ENCODE measurements around the gene PAM16.

PAM16 gene

DNA sequence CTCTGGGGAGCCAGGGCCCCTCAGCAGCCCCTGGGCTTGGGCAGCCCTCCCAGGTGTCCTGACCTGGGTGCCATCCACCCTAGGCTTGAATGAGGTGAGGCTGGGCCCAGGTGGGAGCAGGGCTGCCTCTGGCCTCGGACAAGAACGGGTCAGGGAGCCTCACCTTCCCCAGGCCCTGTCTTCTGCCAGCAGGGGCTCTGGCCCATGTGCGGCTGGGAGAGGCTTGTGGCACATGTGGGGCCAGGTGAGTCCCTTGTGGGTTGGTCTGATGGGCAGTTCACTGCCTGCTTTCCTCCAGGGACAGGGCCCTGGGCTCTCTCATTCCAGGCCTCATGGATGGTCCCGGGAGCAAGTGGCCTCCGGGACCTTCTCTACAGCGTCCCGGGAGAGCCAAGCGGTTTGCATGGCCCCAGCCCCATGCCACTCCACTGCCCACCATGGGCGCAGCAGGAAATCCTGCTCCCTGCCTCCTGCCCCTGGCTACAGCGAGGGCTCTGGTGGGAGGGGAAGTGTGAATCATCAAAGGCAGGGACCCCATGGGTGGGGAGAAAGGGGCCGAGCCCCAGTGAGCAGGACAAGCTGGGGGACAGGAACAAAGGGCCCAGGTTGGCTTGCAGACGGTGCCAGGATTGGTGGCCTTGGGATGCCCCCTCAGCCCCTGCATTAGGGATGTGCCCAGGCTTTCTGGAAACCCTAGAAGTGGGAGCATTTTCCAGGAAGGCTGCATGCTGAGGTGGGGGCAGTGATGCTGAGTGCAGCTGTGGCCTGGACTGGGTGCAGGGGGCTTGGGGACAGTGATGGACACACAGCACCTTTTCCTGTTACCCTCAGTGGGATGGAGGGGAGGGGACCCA is 32.7 kb upstream of the PAM16 start:
- DNase-seq: no peak

DNA sequence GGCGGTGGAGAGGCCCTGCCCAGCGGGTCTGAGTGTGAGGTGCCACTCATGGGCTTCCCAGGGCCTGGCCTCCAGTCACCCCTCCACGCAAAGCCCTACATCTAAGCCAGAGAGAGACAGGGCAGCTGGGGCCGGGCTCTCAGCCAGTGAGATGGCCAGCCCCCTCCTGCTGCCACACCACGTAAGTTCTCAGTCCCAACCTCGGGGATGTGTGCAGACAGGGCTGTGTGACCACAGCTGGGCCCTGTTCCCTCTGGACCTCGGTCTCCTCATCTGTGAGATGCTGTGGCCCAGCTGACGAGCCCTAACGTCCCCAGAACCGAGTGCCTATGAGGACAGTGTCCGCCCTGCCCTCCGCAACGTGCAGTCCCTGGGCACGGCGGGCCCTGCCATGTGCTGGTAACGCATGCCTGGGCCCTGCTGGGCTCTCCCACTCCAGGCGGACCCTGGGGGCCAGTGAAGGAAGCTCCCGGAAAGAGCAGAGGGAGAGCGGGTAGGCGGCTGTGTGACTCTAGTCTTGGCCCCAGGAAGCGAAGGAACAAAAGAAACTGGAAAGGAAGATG is 31.8 kb upstream of the PAM16 start:
- no peak for DNase-seq

DNA sequence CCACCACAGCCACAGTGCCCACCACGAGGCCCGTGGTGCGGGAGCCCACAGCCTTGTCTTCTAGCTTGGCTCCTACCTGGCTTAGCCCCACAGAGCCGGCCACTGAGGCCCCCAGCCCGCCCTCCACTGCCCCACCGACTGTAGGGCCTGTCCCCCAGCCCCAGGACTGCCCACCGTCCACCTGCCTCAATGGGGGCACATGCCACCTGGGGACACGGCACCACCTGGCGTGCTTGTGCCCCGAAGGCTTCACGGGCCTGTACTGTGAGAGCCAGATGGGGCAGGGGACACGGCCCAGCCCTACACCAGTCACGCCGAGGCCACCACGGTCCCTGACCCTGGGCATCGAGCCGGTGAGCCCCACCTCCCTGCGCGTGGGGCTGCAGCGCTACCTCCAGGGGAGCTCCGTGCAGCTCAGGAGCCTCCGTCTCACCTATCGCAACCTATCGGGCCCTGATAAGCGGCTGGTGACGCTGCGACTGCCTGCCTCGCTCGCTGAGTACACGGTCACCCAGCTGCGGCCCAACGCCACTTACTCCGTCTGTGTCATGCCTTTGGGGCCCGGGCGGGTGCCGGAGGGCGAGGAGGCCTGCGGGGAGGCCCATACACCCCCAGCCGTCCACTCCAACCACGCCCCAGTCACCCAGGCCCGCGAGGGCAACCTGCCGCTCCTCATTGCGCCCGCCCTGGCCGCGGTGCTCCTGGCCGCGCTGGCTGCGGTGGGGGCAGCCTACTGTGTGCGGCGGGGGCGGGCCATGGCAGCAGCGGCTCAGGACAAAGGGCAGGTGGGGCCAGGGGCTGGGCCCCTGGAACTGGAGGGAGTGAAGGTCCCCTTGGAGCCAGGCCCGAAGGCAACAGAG is 31.0 kb upstream of the PAM16 start:
- DNase-seq: no peak

DNA sequence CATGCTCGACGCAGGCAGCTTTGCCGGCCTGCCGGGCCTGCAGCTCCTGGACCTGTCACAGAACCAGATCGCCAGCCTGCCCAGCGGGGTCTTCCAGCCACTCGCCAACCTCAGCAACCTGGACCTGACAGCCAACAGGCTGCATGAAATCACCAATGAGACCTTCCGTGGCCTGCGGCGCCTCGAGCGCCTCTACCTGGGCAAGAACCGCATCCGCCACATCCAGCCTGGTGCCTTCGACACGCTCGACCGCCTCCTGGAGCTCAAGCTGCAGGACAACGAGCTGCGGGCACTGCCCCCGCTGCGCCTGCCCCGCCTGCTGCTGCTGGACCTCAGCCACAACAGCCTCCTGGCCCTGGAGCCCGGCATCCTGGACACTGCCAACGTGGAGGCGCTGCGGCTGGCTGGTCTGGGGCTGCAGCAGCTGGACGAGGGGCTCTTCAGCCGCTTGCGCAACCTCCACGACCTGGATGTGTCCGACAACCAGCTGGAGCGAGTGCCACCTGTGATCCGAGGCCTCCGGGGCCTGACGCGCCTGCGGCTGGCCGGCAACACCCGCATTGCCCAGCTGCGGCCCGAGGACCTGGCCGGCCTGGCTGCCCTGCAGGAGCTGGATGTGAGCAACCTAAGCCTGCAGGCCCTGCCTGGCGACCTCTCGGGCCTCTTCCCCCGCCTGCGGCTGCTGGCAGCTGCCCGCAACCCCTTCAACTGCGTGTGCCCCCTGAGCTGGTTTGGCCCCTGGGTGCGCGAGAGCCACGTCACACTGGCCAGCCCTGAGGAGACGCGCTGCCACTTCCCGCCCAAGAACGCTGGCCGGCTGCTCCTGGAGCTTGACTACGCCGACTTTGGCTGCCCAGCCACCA is 30.2 kb upstream of the PAM16 start:
- no peak for DNase-seq

DNA sequence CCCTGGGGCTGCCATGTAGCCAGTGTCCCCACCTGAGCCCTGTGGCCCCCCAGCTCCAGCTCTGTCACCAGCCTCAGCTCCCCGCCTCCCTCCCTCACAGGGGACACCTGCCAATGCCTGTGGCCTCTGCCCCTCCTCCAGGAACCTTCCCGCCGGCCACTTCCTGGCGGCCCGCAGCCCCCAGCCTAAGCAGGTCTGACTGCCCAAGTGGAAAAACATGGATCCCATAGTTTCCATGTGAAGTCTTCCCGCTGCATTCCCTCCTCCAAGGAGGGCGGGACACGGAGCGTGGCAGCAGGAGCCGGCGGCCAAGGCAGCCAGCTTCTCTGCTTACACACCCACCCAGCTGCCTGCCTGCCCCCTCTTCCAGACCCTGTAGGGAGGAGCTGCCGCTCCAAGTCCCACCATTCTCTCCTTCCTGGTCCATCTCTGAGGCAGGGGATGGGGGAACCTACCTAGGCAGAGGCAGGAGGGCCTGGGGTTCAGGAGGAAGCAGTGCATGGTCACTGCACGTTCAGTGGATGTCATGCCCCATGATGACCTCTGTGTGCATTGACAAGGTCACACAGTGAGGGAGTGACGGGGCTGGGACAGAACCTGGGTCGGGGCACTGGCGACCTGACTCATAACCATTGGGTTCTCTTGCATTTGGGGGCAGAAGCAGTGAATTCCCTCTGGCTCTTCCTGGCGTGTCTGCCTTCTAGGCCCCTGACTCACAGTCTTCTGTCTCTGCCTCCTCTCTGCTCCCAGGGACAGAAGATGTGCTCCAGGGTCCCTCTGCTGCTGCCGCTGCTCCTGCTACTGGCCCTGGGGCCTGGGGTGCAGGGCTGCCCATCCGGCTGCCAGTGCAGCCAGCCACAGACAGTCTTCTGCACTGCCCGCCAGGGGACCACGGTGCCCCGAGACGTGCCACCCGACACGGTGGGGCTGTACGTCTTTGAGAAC is 29.3 kb upstream of the PAM16 start:
- DNase-seq: no peak

DNA sequence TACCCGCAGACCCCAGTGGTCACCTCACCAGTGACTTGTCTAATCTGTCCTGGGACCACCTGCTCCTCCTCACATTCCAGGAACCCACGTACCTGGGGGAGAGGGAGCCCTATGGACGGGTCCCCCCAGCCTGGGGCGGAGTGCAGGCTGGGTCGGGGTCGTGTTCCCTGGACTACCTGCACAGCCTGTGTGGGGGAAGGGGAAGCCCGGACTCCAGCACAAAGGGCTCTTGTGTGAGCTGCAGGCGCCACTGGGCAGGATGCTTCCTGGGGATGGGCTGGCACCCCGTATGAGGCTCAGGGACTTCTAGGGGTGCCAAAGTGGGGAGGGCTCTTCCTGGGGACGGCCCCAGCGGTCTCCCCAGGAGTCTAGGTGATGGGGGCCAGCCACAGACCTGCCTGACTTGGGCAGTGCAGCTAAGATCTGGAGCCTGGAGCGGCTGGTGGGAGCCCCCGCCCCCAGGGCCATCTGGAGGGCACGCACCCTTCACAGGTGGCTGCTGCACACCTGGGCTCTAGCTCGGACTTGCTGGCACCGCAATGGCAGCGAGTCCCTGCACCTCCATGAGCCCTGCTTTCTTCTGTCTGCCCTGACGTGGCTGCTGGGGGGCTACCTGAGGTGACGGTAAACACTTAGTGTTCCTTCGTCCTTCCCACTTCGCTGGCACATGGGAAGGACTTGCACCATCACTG is 28.0 kb upstream of the PAM16 start:
- no peak for DNase-seq

DNA sequence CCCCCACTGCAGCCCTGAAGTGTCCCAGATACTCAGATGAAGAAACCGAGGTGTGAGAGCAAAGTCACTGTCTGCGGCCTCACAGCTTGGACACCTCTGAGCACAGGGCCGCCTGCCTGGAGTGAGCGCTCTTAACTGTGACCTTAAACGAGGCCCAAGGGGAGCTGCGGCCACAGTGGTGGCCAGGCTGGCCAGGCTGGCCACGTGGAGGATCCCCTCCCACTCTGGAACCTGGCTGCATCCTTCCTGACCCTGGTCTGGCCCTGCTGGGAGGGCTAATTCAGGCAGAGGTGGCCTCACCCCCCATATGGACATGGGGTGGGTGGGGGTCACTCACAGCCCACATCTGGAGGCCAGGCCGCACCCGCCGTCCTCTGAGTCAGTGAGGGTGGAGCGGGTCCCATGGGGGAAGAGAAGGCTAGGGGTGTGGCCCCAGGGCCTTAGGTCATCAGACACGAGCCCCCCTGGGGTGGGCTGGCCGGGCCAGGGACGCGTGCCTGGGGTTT is 27.1 kb upstream of the PAM16 start:
- no peak for DNase-seq

DNA sequence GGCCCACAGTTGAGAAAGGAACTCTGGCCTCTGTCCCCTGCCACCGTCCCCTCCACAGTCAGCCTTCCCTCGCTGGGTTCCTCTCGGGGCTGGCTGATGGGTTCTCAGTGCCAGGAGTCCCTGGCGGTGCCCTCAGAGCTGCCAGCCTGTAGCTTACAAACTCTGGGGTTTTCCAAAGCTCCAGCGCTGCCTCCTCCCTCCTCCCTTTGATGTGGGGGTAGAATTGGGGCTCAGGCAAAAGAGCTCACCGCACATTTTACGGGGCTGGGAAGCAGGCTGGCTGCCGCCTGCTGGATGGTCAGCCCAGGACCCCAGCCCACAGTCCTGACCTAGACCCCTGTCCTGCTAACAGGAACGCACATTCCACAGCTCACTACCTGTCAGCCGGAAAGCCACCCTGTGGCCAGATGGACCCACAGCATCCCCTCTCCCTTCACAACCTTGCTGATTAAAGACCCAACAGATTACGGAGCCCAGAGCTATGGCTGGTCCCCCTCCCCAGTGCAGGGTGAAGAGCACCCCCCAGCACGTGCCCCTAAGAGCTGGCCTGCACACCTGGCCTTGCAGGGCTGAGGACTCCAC is 26.5 kb upstream of the PAM16 start:
- DNase-seq: no peak

DNA sequence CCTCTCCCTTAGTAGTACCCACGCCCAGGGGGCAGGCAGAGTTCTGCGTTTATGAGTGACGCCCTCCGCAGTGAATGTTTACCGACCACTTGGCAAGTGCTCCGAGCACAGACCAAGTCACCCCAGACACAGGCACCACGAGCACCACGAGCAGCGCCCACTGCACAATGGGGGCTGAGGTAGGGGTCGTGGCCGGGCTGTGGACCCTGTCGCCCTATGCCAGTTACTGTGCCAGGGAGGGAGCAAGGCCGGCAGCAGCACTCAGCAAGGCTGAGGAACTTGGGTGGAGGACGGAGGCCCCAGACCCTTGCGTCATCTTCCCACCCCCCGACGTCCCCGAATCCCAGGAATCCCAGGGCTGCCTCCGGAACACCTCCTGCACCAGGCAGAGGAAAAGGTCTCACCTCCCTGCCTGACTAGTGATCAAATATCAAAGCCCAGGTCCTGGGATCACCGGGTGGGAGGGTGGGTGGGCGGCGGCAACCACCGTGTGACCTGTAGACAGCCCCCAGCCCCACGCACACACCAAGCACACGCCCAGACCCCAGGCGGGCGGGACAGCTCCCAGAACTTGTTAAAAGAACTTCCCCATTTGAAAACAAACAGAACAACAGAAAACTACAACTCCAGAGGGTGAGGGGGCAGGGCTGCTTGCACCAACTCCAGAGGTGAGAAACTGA is 25.9 kb upstream of the PAM16 start:
- DNase-seq: no peak

DNA sequence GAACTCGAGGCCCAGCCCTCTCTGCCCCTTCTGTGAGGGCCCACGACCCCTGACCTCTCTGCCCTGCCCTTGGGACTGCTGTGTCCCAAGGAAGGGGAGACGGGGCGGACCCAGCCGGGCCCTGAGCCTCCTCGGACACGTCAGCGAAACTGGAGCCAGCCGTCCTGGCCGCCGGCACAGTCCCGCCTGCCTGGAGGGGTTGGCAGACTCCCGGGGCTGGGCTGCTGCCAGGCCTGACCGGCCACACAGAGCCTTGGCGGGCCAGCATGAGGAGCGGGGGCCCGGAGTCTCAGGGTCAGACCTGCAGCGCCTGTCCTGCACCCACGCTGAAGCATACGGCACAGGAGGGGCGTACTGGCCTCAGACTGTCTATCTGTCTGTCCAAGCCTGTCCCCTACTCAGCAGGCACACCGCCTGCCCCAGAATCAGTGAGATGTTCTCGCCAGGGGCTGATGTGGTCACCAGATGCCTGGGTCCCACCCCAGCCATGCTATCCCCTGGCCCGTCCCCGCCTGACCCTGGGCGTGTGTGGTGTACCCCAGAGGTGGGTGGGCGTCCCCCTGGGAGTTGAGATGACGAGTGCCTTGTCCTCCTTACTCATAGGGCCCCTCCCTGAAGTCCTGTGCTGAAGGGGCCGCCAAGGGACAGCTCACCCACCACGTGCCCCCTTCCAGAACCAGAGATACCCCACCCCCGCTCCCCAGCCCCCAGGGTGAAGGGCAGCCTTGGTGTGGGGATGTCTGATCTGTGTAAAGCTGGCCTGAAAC is 25.2 kb upstream of the PAM16 start:
- no peak for DNase-seq

DNA sequence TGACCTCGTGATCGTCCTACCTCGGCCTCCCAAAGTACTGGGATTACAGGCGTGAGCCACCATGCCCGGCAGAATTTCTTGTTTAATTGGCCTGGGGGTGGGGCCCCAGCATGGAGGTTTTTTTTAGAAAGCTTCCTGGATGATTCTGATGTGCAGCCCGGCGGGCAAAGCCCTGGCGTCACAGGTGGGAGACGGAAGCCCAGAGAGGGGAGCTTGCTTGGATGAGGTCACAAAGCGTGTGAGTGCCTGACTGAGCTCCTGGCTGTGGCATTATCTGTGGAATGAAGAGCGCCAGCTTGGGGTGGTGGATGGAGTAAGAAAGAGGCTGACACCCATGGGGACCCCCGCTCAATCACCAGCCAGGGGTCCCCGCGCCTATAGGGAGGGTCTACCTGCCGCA is 24.6 kb upstream of the PAM16 start:
- DNase-seq: no peak

DNA sequence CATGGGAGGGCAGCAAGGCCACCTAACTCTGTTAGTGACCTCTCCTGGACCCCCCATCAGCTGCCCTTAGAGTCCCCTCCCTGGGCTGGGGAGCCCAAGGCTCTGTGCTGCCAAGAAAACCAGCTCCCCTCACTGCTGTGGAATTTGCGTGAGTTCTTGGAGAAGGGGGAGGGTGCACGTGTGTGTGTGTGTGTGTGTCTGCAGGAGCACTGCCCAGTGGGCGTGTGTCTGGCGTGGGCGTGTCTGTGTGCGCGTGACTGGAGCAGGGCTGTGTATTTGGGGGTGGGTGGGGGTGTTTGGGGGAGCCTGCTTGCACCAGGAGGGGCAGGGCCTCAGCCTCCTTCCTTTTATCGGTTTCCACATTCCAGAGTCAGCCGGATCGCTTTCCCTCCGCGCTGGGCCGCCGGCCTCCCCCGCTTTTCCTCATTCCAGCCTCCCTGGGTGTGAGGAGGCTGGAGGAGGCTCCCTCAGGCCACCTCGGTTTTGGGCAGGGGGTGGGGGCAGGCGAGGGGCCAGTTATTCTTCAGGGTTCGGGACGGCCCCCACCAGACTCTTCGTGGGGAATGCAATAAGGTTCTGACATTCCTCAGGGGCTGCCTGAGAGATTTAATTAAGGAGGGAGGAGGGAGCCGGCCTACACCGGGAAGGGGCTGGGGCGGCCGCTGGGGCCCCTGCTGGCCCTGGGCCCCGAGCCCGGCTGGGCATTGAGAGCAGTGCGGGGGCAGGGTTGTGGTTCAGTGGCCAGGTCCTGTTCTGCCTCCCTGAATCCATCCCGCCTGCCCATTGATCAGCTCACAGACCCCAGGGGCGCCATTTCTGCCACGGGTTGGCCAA is 23.0 kb upstream of the PAM16 start:
- DNase-seq: peak; percentile 58

DNA sequence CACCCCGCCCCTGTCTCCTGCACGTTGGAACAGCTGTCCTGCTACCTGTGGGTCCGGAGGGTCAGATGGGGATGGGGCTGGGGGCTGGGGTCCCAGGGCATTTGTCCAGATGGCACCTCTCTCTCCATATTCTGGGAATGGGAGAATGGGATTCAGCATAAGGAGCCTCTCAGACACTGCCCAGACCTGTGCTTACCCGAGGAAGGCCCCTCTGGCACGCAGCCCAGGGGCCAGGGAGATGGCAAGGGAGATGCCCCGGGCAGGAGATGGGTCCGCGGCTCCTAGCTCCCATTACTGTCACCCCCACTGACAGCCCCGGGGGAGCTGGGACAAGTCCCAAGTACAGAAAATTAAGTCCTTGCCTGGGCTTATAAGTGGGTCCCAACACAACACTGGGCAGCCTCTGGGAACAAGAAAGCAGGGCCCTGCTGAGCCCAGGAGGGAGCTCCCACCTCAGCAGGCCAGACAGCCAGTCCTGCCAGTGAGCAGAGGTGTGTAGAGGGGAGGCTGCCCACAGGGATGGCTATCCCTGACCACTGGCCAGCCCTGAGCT is 22.3 kb upstream of the PAM16 start:
- no peak for DNase-seq

DNA sequence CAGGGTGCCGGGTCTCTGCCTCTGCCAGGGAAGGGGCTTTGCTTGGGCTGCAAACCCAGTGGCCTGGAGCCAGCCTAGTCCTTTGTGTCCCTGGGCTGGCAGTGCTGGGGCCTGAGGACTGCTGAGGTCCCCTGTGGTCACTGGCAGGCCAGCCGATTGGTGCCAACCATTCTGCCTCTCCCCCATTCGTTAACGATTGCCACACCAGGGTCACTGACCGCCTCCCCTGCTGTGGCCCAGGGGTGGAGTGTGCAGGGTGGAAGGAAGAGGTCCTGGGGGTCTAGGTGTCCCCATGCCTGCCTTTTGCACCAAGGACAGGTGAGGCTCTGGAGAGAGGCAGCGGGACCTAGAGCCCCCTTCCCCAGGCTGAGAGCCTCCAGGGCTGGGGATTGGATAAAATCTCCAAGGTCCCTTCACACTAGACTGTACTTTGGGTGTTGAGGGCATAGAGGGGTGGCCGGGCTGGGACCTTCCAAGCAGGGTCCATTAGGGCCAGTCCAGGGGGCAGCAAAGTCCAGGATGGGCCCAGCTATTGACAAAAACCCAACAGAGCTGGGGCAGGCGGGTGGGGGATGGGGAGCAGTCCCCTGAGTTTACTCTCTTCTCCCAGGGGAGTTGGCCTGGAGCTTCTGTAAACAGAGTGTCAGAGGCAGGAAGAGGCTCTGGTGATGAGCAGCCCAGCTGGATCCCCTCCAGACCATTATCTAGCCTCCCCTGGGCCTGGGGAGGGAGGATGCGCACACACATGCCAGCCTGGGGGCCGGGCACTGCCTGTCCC is 21.6 kb upstream of the PAM16 start:
- peak; percentile 63 for DNase-seq

DNA sequence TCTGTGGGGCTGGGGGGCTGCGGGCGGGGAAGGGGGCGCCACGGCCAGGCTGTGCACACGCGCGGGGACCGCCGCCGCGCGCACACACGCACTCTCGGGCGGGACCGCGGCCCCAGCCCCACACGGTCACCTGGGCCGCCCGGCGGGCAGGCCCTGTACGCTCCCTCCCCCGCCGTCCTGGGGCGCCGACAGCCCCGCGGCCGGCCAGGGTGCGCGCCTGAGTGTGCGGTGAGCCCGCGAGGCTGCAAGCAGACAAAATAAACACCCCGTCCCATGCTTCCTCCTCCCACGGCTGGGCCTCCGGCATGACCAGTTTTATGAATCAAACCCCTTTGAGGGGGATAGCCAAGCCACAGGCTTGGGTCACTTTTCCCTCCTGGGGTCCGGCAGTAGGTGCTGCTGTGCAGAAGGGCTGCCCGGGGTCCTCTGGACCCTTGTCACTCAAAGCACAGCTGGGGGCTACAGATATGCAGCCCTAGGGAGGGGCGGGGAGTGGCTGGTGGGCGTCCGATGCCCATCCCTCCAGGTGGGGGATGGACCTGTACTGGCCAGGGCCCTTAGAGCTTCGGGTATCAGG is 21.0 kb upstream of the PAM16 start:
- DNase-seq: peak; percentile 49

DNA sequence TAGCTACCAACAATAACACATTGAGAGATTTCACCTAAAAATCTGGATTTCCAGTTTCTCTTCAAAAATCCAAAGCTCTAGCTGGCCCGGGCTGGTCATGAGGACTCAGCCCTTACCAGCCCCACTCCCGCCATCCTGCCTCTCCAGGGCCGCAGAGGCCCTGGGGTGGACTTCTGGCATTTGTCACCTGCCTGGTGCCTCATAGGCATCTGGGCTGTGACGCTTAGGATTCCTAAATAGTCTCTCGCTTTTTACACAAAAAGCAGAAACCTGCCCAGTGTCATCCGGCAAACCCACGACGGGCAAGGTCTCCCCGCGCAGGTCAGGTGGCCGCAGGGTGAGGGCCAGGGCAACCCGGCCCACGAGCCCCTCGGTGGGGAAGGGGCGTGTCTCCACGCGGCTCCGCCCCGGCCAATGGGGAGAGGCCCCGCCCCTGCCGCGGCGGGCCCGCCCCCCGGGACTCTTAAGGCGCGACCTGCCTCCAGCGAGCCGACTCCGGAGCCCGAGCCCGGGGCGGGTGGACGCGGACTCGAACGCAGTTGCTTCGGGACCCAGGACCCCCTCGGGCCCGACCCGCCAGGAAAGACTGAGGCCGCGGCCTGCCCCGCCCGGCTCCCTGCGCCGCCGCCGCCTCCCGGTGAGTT is 20.4 kb upstream of the PAM16 start, which contains the start of gene VASN:
VASN (plus strand) TSS at position 492 of the 644 bp plus-strand sequence. CDS start 9,030 bp downstream, outside the sequence.
- peak; percentile 81 for DNase-seq
